Activated CD8-positive, alpha-beta memory T cell treated with anti-CD3 and anti-CD28 coated beads, Interleukin-2, amount 50 U/mL, for 48 hours (primary cell): Measurements from ENCODE around the gene TBATA.

ENCODE experiments used
- DNase-seq: peaks from one replicate; pipeline ENCODE4 v3.0.0-alpha.2; 2020

TBATA gene

DNA sequence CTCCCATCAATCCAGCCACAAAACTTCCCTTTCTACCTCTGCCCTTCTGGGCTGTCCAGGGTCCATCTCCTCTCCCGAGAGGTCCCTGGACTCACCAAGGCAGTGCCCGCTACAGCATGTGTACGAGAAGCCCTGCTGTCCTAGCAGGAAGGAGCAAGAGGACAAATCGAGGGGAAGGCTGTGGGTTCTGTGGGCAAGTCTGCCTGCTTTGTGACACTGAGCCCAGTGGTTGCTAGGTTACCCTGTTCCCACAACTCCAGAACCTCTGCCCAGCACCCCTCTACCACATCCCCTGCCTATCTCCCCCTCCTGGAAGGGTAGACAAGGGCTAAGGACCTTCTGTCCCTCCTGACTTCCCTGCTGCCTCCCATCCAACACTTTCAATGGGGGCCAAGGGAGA is at the start of gene TBATA:
TBATA (minus strand) TSS at position 188 of the 400 bp plus-strand sequence. CDS start 1,998 bp downstream, outside the sequence.
- no peak for DNase-seq

GRCh38 chr10:70834441-70835151 is 49.4 kb upstream of the TBATA start:
- DNase-seq, result no peak

- DNase-seq, result no peak
Measured at GRCh38 chr10:70834021-70834420, 48.8 kb upstream of the TBATA start.

DNA sequence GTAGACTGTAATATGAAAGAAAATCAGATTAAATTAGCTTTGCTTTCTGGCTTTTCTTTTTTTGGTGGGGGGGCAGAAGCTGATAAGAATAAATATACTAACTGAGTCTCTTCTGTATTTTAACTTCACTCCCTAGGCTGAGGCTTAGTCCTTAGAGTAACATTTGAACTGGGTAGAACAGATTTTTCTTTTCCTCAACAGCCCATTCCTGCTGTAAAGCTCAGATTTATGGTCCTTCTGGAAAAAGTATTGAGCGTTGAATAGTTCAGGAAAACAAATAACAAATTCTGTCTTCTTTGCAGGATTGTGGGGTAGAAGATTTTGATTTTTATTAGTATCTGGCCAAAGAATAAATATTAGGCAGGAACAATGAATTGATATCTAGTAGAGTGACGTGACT is 48.4 kb upstream of the TBATA start:
- DNase-seq, result no peak

DNA sequence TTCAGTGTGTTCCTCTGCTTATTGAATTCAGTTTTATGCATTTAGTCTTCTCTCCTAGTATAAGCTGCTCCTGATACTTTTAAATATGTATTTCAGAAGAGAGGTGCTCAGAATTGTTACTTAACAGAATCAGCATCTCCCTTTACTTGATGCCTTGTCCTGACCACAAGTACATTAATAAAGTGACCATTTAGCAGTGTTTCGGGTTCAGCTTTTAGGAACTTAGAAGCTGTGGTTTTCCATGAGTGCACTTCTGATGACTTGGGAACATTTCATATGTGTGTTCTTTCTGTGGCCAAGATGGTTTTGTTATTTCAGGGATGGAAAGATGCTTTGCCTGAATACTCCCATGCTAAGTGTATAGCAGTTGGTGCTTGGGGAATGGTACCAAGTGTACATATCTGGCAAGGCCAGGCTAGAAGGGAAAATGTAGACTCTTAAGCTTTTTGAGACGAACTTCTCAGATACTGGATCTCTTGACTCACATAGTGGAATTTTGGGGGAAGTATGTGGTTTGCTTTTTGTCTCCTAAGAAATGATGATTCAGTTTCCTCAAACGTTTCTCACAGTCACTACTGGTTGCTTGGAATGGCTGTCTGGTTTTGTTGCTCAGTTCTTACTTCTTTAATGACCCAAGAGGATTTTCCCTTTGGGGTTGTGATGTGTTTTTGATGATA is 47.8 kb upstream of the TBATA start:
- no peak for DNase-seq

GRCh38 chr10:70832221-70832620 is 47.0 kb upstream of the TBATA start:
- no peak for DNase-seq

DNA sequence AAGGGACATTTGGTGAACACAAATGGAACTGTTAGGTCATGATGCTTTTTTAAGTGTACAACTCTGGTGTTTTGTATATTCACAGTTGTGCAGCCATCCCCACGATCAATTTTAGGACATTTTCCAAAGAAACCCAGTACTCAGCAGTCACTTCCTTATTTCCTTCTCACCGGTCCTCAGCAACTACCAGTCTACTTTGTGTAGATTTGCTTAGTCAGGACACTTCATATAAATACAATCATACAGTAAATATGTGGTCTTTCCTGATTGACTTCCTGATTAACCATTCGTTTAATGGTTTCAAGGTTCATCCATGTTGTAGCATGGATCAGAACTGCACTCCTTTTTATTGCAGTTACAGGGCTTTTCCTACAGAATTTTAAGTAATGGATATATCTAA is 45.0 kb upstream of the TBATA start:
- no peak for DNase-seq

DNA sequence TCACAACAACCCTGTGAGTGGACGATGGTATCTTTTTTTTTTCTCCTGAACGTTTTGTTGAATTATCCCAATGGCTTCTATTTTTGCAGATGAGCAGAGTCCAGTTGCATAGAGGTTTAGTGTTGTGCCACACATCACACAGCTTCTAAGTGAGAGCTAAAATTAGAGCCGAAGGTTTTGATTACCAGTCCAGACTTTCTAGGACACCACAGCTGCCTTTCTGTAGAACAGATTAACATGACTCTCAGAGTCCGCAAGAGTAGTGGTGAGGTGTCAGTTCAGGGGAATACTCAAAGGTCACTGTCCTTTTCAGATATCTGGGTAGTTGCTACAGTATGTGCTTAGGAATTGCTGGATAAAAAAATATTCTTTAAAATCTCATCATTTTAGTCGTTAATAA is 44.4 kb upstream of the TBATA start:
- DNase-seq, result no peak

DNA sequence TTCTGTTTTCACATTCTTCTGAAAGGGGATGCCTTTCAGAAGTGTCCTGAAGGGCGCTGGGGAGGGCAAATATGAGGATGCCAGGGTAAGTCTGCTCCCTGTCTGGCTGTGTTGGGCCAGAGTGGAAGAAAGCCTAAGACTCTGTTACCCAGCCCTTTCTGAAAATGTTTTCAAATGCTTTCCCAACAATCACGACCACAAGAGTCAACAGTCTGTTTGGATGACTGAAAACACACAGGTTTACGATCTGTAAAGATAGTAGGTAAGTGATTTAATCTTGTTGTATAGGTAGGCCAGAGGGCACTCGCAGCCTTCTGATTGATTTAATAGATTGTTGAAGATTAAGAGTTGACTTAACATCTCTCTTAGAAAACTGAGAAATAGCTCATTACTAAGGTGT is 43.7 kb upstream of the TBATA start:
- no peak for DNase-seq

DNA sequence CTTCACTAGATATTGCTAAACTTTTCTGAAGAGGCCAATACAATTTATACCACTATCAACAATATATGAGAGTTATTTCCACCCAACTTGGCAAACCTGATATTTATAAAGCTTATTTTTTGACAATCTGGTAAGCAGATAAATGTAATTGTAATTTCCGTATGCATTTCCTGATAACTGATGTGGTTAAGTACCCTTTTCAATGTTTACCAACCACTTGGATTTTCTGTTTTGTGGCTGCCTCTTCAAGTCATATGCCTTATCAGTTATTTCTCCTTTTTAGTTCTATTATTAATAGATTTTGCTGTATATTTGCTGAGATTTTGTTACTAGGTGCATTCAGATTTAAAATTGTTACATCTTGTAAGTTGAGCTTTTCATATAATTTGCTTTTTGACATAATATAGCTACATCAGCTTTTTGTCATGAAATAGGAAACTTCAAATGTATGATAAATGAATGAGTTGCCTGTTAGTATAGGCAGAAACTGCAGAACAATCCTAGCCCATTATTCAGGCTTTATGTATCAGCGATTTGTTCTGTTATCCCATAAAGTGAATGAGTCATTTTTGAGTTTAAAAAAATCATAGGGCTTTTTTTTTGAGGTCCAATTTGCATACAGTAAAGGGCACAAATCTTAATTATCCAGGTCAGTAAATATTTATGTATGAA is 42.0 kb upstream of the TBATA start:
- no peak for DNase-seq

DNA sequence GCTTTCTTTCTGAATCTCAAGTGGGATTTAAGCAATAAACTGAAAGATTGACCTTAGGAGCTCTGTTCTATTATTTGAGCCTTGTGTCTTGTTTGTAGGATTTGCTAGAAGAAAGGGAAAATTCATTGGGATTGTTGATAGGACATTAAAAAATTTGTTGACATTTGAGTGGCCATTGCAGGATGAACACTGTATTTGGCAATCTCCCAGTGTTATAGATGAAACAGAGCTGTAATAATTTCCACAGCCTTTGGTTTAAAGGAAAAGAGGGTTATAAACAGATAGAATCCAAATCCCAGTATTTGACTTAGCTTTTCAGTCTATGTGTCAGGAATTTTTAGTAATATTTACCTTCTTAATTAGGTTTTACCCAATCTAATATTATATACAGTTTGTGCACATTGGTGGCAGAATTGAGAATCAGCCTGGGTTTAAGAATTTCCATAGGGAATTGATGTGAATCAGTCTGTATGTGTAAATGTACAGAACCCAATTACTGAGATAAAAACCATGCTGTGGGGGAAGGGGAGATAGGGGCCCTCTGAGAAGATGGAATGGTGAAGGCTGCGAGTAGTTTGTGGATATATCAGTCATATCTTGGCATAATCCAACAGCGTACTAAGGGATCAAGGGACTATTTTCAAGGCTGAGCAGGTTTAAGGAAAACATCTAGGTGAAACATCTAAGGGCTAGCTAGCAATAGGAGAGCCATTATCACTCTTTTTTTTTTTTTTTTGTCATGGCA is 37.1 kb upstream of the TBATA start:
- no peak for DNase-seq

DNA sequence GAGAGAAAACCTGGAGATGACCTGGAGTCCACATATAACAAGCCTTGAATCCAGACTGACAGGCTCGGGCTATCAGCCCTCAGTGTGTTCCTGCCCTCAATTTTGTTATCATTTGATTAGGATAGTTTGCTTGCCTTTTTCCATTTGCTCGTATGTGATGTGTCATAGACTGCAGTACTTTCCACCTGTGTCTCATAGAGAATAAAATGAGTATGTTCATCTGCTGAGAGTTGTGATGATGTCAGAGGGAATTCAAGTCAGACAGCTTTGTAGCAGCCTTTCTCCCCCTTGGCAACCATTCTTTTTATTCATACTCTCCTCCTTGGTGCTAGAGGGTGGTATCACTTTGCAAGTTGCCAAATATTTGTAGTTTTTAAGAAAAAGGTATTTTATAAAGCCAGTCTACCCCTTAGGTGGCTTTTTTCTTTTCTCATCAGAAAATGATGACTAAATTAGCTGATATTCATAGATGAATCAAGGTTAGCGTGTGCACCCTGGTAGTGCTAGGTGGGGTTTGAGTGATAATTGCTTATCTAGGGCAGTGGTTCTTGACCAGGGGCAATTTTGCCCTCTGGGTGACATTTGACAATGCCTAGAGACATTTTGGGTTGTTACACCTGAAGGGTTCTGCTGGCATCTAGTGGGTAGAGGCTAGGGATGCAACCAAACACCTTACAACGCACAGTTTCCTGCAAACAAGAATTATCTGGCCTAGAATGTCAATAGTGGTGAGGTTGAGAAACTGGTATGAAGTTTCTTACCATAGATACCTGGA is 36.0 kb upstream of the TBATA start:
- no peak for DNase-seq

- DNase-seq, result peak; percentile 77
Measured at GRCh38 chr10:70816220-70816894, 31.2 kb upstream of the TBATA start.

- peak; percentile 96 for DNase-seq
Measured at GRCh38 chr10:70815504-70816219, 30.5 kb upstream of the TBATA start, which contains the start of gene SGPL1. Gene SGPL1, plus strand, starts transcription at chr10:70815948. Its CDS starts 906 bp downstream, at chr10:70816854.

DNA sequence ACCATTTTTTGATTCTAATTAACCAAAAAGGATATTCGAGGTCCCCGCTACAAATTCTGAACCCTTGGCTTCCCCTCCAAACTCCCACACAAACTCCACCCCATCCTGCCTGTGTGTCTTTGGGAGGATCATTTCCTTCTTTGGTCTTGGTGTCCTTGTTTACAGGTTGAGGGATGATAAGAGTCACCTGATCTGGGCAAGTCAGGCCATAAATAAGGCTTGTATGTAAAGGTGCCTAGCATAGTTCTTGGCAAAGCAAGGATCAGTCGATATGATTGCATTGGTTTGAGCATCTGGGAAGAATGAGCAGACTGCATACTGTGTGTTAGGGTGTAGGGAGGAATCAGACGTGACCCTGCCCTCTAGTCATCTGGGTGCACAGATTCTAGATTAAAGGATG is 28.9 kb upstream of the TBATA start:
- no peak for DNase-seq

DNA sequence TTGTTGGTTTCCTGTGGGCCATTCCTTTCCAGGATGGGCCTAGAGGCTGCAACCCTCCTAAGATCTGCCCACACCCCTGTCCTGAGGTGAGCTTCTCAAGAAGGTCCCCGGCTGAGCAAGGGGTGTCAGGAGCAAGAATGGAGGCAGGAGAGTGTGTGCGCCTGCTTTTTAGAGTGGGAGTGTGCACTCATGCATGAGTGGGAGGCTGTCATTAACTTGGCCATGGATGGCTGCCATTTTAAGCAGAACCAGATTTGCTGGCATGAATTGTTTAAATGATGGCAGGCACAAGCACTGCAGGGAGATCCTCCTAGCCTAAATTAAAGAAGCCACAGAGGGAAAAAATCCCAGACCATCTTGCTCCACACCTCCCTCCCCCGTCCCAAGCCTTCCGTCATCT is 27.6 kb upstream of the TBATA start:
- no peak for DNase-seq

DNA sequence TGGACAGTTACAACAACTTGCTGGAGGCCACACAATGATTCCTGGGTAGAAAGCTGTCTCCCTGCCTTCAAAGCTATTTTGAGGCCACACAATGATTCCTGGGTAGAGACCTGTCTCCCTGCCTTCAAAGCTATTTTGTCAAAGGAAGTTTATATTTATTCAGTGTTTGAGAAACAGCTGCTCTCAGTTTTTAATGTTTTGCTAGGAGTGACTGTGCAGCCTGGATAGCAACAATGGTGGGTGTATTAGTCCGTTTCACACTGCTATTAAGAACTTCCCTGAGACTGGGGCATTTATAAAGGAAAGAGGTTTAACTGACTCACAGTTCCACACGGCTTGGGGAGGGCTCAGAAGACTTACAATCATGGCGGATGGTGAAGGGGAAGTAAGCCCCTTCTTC is 26.7 kb upstream of the TBATA start:
- no peak for DNase-seq

DNA sequence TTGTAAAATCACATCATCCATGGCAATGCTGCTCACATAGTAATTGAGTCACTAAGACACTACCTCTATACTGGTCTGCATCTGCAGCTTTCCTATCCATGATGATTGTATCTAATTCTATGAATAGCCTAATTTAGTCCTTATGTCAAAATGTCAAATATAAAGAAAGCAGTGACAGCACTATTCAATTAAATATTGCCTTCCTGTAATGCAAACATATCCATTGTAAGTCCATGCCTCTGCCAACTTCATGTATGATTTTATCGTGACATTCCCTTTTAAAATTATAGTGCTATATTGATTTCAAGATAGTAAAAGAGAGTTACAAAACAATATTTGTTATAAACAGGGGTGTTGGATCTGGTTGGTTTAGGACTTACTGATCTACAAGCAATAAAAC is 25.8 kb upstream of the TBATA start:
- no peak for DNase-seq

DNA sequence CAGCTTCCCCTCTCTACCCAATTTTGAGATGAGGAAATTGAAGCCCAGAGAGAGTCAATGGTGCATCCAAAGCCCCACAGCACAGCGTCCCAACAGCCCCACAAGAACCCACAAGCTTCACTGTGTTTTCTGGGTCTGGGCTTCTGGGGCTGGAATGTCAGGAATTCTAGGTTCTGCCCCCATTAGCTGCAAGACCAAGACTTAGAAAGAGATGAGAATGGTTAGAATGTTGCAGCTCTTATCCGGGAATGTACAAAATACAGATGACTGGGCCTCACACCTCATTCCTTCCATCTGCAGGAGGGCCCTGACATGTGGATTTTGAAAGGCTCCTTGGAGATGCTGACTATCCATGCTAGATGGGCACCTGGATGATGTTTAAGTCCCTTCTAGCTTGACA is 24.5 kb upstream of the TBATA start:
- no peak for DNase-seq

- DNase-seq, result no peak
Measured at GRCh38 chr10:70809011-70809611, 23.9 kb upstream of the TBATA start.

DNA sequence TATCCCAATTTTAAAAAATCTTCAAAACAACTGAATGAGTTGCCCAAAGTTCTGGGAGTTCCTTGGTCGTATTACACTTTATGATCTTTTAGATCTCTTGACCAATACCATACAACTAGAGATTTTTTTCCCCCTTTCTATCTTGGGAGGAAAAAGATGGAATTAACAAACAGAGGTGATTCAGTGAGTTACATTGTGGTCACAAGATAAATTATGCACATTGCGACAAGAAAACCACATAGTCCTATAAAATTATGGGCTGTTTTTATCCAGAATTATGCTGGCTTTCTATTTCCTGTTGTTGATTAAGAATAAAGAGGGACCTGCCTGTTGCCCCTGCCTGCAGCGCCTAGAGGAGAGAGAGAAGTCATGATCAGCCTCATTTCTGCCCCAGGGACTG is 22.4 kb upstream of the TBATA start:
- no peak for DNase-seq
